OCI-LY7 (cell line): Measurements from ENCODE around the gene MTA3. TPM values are rescaled to one million over a fixed set of nuclear protein-coding genes. Genes with fewer than 3 reads are reported as not detected.

ENCODE experiments used
- BruUV-seq: library from RNA; stranded (reverse); fragments of 400-500 nt; replicated peaks from 2 replicates; lab custom pipeline; 2021; lab: Mats Ljungman, UMichigan
- CTCF ChIA-PET: fragments of 300-600 bp; sonication (Branson Sonifier 250); formaldehyde crosslinking; loops from one replicate; lab custom pipeline; 2022; ENCODE audit warnings: antibody characterized with exemption; ENCODE audit not compliant: unreplicated experiment; lab: Charles Lee
- POLR2A ChIA-PET: fragments of 300-600 bp; sonication (Branson Sonifier 250); formaldehyde crosslinking; loops from one replicate; lab custom pipeline; 2022; ENCODE audit warnings: antibody characterized with exemption; lab: Charles Lee
- DNase-seq: peaks from one replicate; pipeline ENCODE4 v3.0.0-alpha.2; 2015; ENCODE audit warnings: low spot score
- H2AFZ ChIP-seq: fragments of 200-600 bp; sonication (generic), shearing (Covaris generic); 2 replicates; pipeline ENCODE4 v1.6.1; 2014; ENCODE audit warnings: mild to moderate bottlenecking, antibody characterized with exemption, low read length, moderate library complexity
- H3K27ac ChIP-seq: fragments of 200-600 bp; sonication (generic); 2 replicates; pipeline ENCODE4 v1.5.1; 2014; ENCODE audit warnings: mixed run types, low read depth, mild to moderate bottlenecking, moderate library complexity, low read length, inconsistent platforms; ENCODE audit not compliant: poor library complexity, severe bottlenecking
- H3K36me3 ChIP-seq: fragments of 200-600 bp; sonication (generic); 2 replicates; pipeline ENCODE4 v1.6.1; 2014; ENCODE audit warnings: mild to moderate bottlenecking, antibody characterized with exemption, low read length, moderate library complexity, mixed read lengths; ENCODE audit not compliant: insufficient read depth
- H3K4me1 ChIP-seq: fragments of 200-600 bp; sonication (generic); 2 replicates; pipeline ENCODE4 v1.5.1; 2014; ENCODE audit warnings: mild to moderate bottlenecking, low read length; ENCODE audit not compliant: insufficient read depth, poor library complexity, severe bottlenecking
- H3K4me2 ChIP-seq: fragments of 200-600 bp; sonication (generic); 2 replicates; pipeline ENCODE4 v1.6.1; 2014; ENCODE audit warnings: mild to moderate bottlenecking, low read length
- H3K4me3 ChIP-seq: fragments of 200-600 bp; sonication (generic); 2 replicates; pipeline ENCODE4 v1.5.1; 2014; ENCODE audit warnings: mild to moderate bottlenecking, low read depth, low read length; ENCODE audit not compliant: poor library complexity, severe bottlenecking
- H3K79me2 ChIP-seq: fragments of 200-600 bp; sonication (generic); 2 replicates; pipeline ENCODE4 v1.6.1; 2016; ENCODE audit warnings: low read depth, mild to moderate bottlenecking, low read length, moderate library complexity, mixed read lengths; ENCODE audit not compliant: insufficient read depth
- H3K9me2 ChIP-seq: fragments of 200-600 bp; sonication (generic); 2 replicates; pipeline ENCODE4 v1.6.1; 2016; ENCODE audit warnings: mild to moderate bottlenecking, low read length, mixed read lengths; ENCODE audit not compliant: insufficient read depth
- H3K9me3 ChIP-seq: fragments of 200-600 bp; sonication (generic); 2 replicates; pipeline ENCODE4 v1.6.1; 2014; ENCODE audit warnings: mild to moderate bottlenecking, mixed run types, low read length, mixed read lengths
- H4K20me1 ChIP-seq: fragments of 200-600 bp; sonication (generic); 2 replicates; pipeline ENCODE4 v1.6.1; 2014; ENCODE audit warnings: mild to moderate bottlenecking, antibody characterized with exemption, low read length, moderate library complexity, mixed read lengths; ENCODE audit not compliant: insufficient read depth
- EZH2phosphoT487 ChIP-seq: fragments of 200-600 bp; sonication (generic); IDR thresholded peaks from 2 replicates; pipeline ENCODE4 v1.6.1; 2018; ENCODE audit warnings: low read depth, borderline replicate concordance, mild to moderate bottlenecking, mixed run types, antibody characterized with exemption, low read length, moderate library complexity, mixed read lengths
- intact Hi-C: fragments of 100-400 bp; cut with micrococcal nuclease; formaldehyde crosslinking; loops from one replicate; pipeline ENCODE4 v1.10.0; 2022; ENCODE audit not compliant: unreplicated experiment
- total RNA-seq, 2 experiments: library from RNA; depleted of rRNA in 1 of 2; stranded (reverse); fragments of >200 nt in 1 of 2; shearing (Covaris generic) in 1 of 2; gene quantifications; 2 replicates each; pipeline ENCODE4 v1.2.3, GENCODE V29; 2014 to 2022
- TF ChIP-seq, protein P1 (sequence below): fragments of 200-600 bp; sonication (generic); conservative IDR thresholded peaks from 2 replicates; pipeline ENCODE4 v1.5.1; 2014; ENCODE audit warnings: mild to moderate bottlenecking, antibody characterized with exemption, low read length, moderate library complexity, mixed read lengths

MTA3 gene
- total RNA-seq, 2 experiments from 2014 or later, result 72.7 to 205 TPM

DNA sequence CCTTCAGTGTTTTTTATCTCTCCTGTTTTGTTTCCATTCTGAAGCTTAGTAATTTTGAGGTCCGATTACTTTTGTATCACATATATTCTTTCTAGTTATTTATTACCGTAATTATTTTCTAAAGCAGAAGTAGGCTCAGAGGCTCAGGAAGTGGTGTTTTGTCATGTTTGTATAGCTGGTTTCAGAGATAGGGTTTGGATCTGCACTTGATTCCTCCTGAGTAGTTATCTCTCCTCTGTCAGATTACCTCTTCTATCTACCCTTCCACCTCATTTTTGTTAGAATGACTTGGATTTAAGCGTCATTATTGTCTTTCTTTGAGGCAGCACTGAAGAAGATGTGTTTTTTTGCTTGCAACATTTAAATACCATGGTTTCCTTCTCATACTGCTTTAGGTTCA lies 95.4 kb downstream of the MTA3 start:
- no peak overlapping the region for H3K4me3 ChIP-seq

DNA sequence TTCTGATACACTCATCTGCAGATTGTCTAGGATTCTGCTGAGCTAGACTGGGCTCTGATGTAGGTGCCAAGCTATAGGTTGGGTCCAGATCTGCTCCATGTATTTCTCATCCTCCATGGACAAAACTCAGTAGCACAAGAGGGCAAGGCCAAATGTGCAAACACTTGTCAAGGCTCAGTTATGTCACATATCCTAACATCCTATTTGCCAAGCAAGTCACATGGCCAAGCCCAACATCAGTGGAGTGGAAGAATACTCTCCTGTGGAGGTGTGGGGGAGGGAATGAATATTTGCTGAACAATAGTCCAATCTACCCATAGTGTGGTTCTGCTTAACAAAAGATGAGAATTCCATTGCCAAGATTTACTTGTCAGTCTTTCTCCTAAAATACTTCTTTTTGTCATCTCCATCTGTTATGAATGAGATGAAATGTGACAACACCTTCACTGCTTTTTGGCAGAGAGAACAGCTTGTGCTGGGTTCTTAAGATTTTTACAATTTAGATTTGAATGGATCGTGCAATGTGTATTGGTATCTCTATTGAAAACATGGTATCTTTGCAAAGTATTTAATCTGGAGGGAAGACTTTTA lies 105.7 kb downstream of the MTA3 start:
- Histone ChIP-seq H3K4me2 (no peak overlapping the region), H3K9me2 (no peaks in the 10 kb centered on the region), H3K4me3 (no peak overlapping the region), H3K4me1 (peaks cover 9% of the 10 kb centered on the region), H3K36me3 (peaks cover 90% of the 10 kb centered on the region), H3K79me2 (peaks cover 47% of the 10 kb centered on the region; the same call in 1 of the 2 replicates), H4K20me1 (no peaks in the 10 kb centered on the region), H3K9me3 (no peaks in the 10 kb centered on the region), H2AFZ (no peak overlapping the region), H3K27ac (no peak overlapping the region)
- ChIA-PET CTCF (no interaction called here), POLR2A (interaction anchor here (0.7 kb wide), 1 partner anchor 330 kb away, joined by 6 read pairs; no protein-coding TSS in a partner anchor)
- BruUV-seq, result no TSS peak
- DNase-seq, result no peak
- intact Hi-C loops, result no loop called here
- TF ChIP-seq EZH2phosphoT487, result no peak
- TF ChIP-seq, protein P1, sequence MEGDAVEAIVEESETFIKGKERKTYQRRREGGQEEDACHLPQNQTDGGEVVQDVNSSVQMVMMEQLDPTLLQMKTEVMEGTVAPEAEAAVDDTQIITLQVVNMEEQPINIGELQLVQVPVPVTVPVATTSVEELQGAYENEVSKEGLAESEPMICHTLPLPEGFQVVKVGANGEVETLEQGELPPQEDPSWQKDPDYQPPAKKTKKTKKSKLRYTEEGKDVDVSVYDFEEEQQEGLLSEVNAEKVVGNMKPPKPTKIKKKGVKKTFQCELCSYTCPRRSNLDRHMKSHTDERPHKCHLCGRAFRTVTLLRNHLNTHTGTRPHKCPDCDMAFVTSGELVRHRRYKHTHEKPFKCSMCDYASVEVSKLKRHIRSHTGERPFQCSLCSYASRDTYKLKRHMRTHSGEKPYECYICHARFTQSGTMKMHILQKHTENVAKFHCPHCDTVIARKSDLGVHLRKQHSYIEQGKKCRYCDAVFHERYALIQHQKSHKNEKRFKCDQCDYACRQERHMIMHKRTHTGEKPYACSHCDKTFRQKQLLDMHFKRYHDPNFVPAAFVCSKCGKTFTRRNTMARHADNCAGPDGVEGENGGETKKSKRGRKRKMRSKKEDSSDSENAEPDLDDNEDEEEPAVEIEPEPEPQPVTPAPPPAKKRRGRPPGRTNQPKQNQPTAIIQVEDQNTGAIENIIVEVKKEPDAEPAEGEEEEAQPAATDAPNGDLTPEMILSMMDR, result no peak

More for the DNA sequence above, 95.4 kb downstream of the MTA3 start:
- intact Hi-C loops, result loop anchor here (1.0 to 10.0 kb wide), 4 partner anchors 97 to 299 kb away; partner anchors contain the start of gene COX7A2L
- CTCF ChIA-PET, result interaction anchor here (1.2 kb wide), 1 partner anchor 14 kb away, joined by 4 read pairs; no protein-coding TSS in a partner anchor
- peaks cover 9% of the 10 kb centered on the region for H3K4me1 ChIP-seq
- no peak overlapping the region for H3K4me2 ChIP-seq
- H3K9me3 ChIP-seq, result no peaks in the 10 kb centered on the region
- H4K20me1 ChIP-seq, result peaks cover 9% of the 10 kb centered on the region; the same call in 1 of the 2 replicates
- H3K36me3 ChIP-seq, result peaks cover 86% of the 10 kb centered on the region
- BruUV-seq, result no TSS peak
- no peaks in the 10 kb centered on the region for H3K9me2 ChIP-seq
- H3K27ac ChIP-seq, result no peak overlapping the region
- H3K79me2 ChIP-seq, result peaks cover 47% of the 10 kb centered on the region; the same call in 1 of the 2 replicates
- POLR2A ChIA-PET, result interaction anchor here (0.5 to 1.2 kb wide), 8 partner anchors 9 to 69 kb away, joined by 3 to 6 read pairs (median 4); no protein-coding TSS in a partner anchor
- TF ChIP-seq EZH2phosphoT487, result no peak
- TF ChIP-seq, protein P1, result no peak
- no peak overlapping the region for H2AFZ ChIP-seq
- peak; percentile 13 for DNase-seq

DNA sequence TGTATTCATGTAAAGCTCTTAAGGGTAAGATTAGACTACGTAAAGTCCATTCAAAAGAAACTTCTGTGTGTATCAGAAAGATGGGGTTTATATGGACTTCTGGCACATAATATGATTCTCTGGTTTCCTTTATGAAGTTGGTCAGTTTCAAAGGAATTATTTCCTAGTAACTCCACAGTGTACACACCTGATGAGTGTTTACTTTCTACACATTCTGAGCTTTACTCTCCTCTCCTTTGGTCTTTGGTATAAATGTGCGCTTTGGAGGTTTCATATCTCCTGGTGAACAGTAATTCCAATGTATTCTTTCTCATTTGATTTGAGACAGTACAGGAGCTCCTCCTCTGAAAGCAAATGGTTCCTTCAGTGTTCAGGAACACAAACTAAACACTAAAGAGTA lies 107.4 kb downstream of the MTA3 start:
- Histone ChIP-seq H3K79me2 (peaks cover 46% of the 10 kb centered on the region; the same call in 1 of the 2 replicates), H2AFZ (no peak overlapping the region), H3K36me3 (peaks cover 90% of the 10 kb centered on the region), H3K4me1 (no peaks in the 10 kb centered on the region), H4K20me1 (no peaks in the 10 kb centered on the region), H3K4me2 (no peak overlapping the region), H3K9me3 (no peaks in the 10 kb centered on the region), H3K27ac (no peak overlapping the region), H3K4me3 (no peak overlapping the region), H3K9me2 (no peaks in the 10 kb centered on the region)
- ChIA-PET CTCF (no interaction called here), POLR2A (interaction anchor here (0.6 to 2.1 kb wide), 7 partner anchors 8 to 216 kb away, joined by 3 to 7 read pairs (median 4); no protein-coding TSS in a partner anchor)
- BruUV-seq, result no TSS peak
- no peak for DNase-seq
- intact Hi-C loops, result no loop called here
- TF ChIP-seq, protein P1, result no peak
